HepG2 (cell line): ENCODE results near the gene ATAD3C. TPM values are rescaled to one million over a fixed set of nuclear protein-coding genes. Genes with fewer than 3 reads are reported as not detected.

Experiments used
- ARNT ChIP-seq: fragments of 450-650 bp; IDR thresholded peaks from 2 replicates; pipeline ENCODE4 v1.6.1; 2017
- ATAD3A ChIP-seq: sonication (generic); formaldehyde crosslinking; IDR thresholded peaks from 2 replicates; pipeline ENCODE4 v1.4.0; 2020; ENCODE audit warnings: missing genetic modification reagents
- CENPX ChIP-seq: sonication (generic); formaldehyde crosslinking; IDR thresholded peaks from 2 replicates; pipeline ENCODE4 v1.9.0; 2021; ENCODE audit warnings: mild to moderate bottlenecking, missing genetic modification reagents, moderate library complexity
- GABPB1 ChIP-seq: IDR thresholded peaks from 2 replicates; pipeline ENCODE4 v1.6.1; 2016; ENCODE audit warnings: mild to moderate bottlenecking, missing genetic modification reagents, moderate library complexity, missing compliant biosample characterization
- LRRFIP1 ChIP-seq: sonication (generic); formaldehyde crosslinking; conservative IDR thresholded peaks from 2 replicates; pipeline ENCODE4 v1.4.0; 2020; ENCODE audit warnings: missing genetic modification reagents
- MAFG ChIP-seq: sonication (generic); formaldehyde crosslinking; IDR thresholded peaks from 2 replicates; pipeline ENCODE4 v1.5.1; 2020; ENCODE audit warnings: mild to moderate bottlenecking, missing genetic modification reagents
- PCBP1 ChIP-seq: fragments of 200-400 bp; formaldehyde crosslinking; IDR thresholded peaks from 2 replicates; pipeline ENCODE4 v1.6.1; 2017; ENCODE audit warnings: mild to moderate bottlenecking, low read depth, low read length, borderline replicate concordance
- SALL1 ChIP-seq: sonication (generic); formaldehyde crosslinking; IDR thresholded peaks from 2 replicates; pipeline ENCODE4 v1.8.0; 2022; ENCODE audit warnings: mild to moderate bottlenecking, missing genetic modification reagents
- SAP130 ChIP-seq: IDR thresholded peaks from 2 replicates; pipeline ENCODE4 v1.6.1; 2016; ENCODE audit warnings: low read depth
- SRF ChIP-seq: IDR thresholded peaks from 2 replicates; pipeline ENCODE4 v1.6.1; 2011; ENCODE audit warnings: mild to moderate bottlenecking, low read depth, low read length, moderate library complexity
- TRIM22 ChIP-seq: fragments of 450-650 bp; IDR thresholded peaks from 2 replicates; pipeline ENCODE4 v1.6.1; 2017
- ZMYM2 ChIP-seq: sonication (generic); formaldehyde crosslinking; IDR thresholded peaks from 2 replicates; pipeline ENCODE4 v1.8.0; 2022; ENCODE audit warnings: mild to moderate bottlenecking, missing genetic modification reagents
- ZNF501 ChIP-seq: sonication (generic); formaldehyde crosslinking; IDR thresholded peaks from 2 replicates; pipeline ENCODE4 v1.5.1; 2020; ENCODE audit warnings: mild to moderate bottlenecking, moderate library complexity, missing genetic modification reagents
- ZNF687 ChIP-seq: sonication (generic); formaldehyde crosslinking; IDR thresholded peaks from 2 replicates; pipeline ENCODE4 v1.5.1; 2020; ENCODE audit warnings: mild to moderate bottlenecking, missing genetic modification reagents, moderate library complexity
- ZNF850 ChIP-seq: sonication (generic); formaldehyde crosslinking; conservative IDR thresholded peaks from 2 replicates; pipeline ENCODE4 v1.9.0; 2021; ENCODE audit warnings: mild to moderate bottlenecking, missing genetic modification reagents
- polyA plus RNA-seq, 8 experiments: library from polyadenylated mRNA; depleted of rRNA in 3 of 8; stranded (reverse) in 7 of 8; unstranded in 1 of 8; fragments of >200 nt; fragmentation: Illumina TruSeq in 4 of 8; extraction: Trizol in 4 of 8; gene quantifications; 2 replicates each; pipeline versions ENCODE4 v1.2.1 to v1.2.3, GENCODE V29; 2011 to 2016; ENCODE audit warnings: low read depth in 4 of 8, missing spikeins in 1 of 8, mixed read lengths in 1 of 8; ENCODE audit not compliant: insufficient read depth in 1 of 8
- total RNA-seq, 5 experiments: library from RNA; depleted of rRNA; stranded (reverse); fragments of >200 nt; fragmentation: Illumina TruSeq; extraction: Trizol; gene quantifications; 2 replicates each; pipeline ENCODE4 v1.2.3, GENCODE V29; 2016; ENCODE audit warnings: low read depth in 1 of 5
- TF ChIP-seq, protein P1 (sequence below): sonication (generic); formaldehyde crosslinking; IDR thresholded peaks from 2 replicates; pipeline ENCODE4 v1.5.0; 2020; ENCODE audit warnings: missing genetic modification reagents, mild to moderate bottlenecking, borderline replicate concordance
- TF ChIP-seq, protein P2 (sequence below): sonication (generic); formaldehyde crosslinking; IDR thresholded peaks from 2 replicates; pipeline ENCODE4 v1.5.0; 2020; ENCODE audit warnings: mild to moderate bottlenecking, low read depth, missing genetic modification reagents, borderline replicate concordance
- TF ChIP-seq, protein P3 (sequence below): sonication (generic); formaldehyde crosslinking; IDR thresholded peaks from 2 replicates; pipeline ENCODE4 v1.5.1; 2020; ENCODE audit warnings: mild to moderate bottlenecking, missing genetic modification reagents, borderline replicate concordance

The ATAD3C gene
- total and polyA plus RNA-seq, 2 of the 13 experiments (the other 11 are each of a cell fraction or from before 2014, with no cell fraction given): 2.4 to 3.2 TPM

GRCh38 chr1:1441002-1441888, 8.2 kb upstream of the ATAD3C start (continued):
- TF ChIP-seq, protein P1, sequence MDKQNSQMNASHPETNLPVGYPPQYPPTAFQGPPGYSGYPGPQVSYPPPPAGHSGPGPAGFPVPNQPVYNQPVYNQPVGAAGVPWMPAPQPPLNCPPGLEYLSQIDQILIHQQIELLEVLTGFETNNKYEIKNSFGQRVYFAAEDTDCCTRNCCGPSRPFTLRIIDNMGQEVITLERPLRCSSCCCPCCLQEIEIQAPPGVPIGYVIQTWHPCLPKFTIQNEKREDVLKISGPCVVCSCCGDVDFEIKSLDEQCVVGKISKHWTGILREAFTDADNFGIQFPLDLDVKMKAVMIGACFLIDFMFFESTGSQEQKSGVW (CRISPR knock-in tag): no peak
- TF ChIP-seq, protein P2, sequence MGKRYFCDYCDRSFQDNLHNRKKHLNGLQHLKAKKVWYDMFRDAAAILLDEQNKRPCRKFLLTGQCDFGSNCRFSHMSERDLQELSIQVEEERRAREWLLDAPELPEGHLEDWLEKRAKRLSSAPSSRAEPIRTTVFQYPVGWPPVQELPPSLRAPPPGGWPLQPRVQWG: no peak
- TF ChIP-seq, protein P3, sequence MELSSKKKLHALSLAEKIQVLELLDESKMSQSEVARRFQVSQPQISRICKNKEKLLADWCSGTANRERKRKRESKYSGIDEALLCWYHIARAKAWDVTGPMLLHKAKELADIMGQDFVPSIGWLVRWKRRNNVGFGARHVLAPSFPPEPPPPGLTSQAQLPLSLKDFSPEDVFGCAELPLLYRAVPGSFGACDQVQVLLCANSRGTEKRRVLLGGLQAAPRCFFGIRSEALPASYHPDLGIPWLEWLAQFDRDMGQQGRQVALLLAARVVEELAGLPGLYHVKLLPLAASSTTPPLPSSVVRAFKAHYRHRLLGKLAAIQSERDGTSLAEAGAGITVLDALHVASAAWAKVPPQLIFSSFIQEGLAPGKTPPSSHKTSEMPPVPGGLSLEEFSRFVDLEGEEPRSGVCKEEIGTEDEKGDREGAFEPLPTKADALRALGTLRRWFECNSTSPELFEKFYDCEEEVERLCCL (CRISPR knock-in tag): no peak
- TF ChIP-seq PCBP1: 0 out of 2 replicates have a peak, but pooled peaks have one; percentile 34
- peak; percentile 66 for TF ChIP-seq SAP130
- TF ChIP-seq ZNF501 (CRISPR knock-in tag): peak; percentile 61
- no peak for TF ChIP-seq LRRFIP1 (CRISPR knock-in tag)
- TF ChIP-seq ATAD3A (CRISPR knock-in tag): no peak
- TF ChIP-seq ZNF687 (CRISPR knock-in tag): peak; percentile 77
- no peak for TF ChIP-seq MAFG (CRISPR knock-in tag)
- TF ChIP-seq TRIM22: no peak
- TF ChIP-seq ZNF850: no peak
- TF ChIP-seq SRF: no peak
- no peak for TF ChIP-seq CENPX (CRISPR knock-in tag)
- peak; percentile 83 for TF ChIP-seq SALL1 (CRISPR knock-in tag)
- peak; percentile 78 for TF ChIP-seq GABPB1 (CRISPR knock-in tag)
- TF ChIP-seq ARNT: no peak
- TF ChIP-seq ZMYM2 (CRISPR knock-in tag): peak; percentile 36; the same call in 1 of the 2 replicates
